HCEC 1CT (cell line): ENCODE results near the gene RPLP2.

Experiments used
- DNase-seq: peaks from one replicate; pipeline ENCODE4 v3.0.0-alpha.2; 2017

The RPLP2 gene

GRCh38 chr11:774873-775592 is 34.7 kb upstream of the RPLP2 start:
- peak; percentile 34 for DNase-seq

- no peak for DNase-seq
These were observed 33.6 kb upstream of the RPLP2 start for GRCh38 chr11:776263-776560.

- no peak for DNase-seq
These were observed 33.0 kb upstream of the RPLP2 start for GRCh38 chr11:776561-777287.

GRCh38 chr11:777288-778255 is 32.2 kb upstream of the RPLP2 start, which contains the start of gene GATD1:
Gene GATD1 (minus strand): TSS chr11:777487. CDS start chr11:777462, 25 bp downstream.
- peak; percentile 81 for DNase-seq

- no peak for DNase-seq
These were observed 30.5 kb upstream of the RPLP2 start for GRCh38 chr11:778976-779954.

- DNase-seq = no peak
These were observed 29.7 kb upstream of the RPLP2 start for GRCh38 chr11:779955-780532.

- DNase-seq = no peak
These were observed 27.2 kb upstream of the RPLP2 start for GRCh38 chr11:782264-783174.

GRCh38 chr11:783581-784015 is 26.2 kb upstream of the RPLP2 start:
- peak; percentile 43 for DNase-seq

GRCh38 chr11:786235-787083 is 23.3 kb upstream of the RPLP2 start:
- DNase-seq = no peak

GRCh38 chr11:787084-787675 is 22.6 kb upstream of the RPLP2 start:
- DNase-seq = no peak

- no peak for DNase-seq
These were observed 21.6 kb upstream of the RPLP2 start for GRCh38 chr11:788009-788640.

GRCh38 chr11:788953-789940 is 20.5 kb upstream of the RPLP2 start:
- no peak for DNase-seq

GRCh38 chr11:789943-790342 is 19.8 kb upstream of the RPLP2 start, which contains the start of gene CEND1:
Gene CEND1 (minus strand): TSS chr11:790090. CDS start chr11:788576, 1,514 bp downstream.
- DNase-seq = no peak

GRCh38 chr11:790721-791564 is 18.8 kb upstream of the RPLP2 start:
- no peak for DNase-seq

GRCh38 chr11:791658-792534 is 17.9 kb upstream of the RPLP2 start:
- no peak for DNase-seq
